SH-SY5Y (cell line): Measurements from ENCODE around the gene C12orf57.

ENCODE experiments used
- GATA2 ChIP-seq: IDR thresholded peaks from 2 replicates; pipeline ENCODE4 v1.6.1; 2011; ENCODE audit warnings: mild to moderate bottlenecking, low read depth, low read length
- GATA3 ChIP-seq: IDR thresholded peaks from 2 replicates; pipeline ENCODE4 v1.6.1; 2011; ENCODE audit warnings: low read depth, mild to moderate bottlenecking, low read length, moderate library complexity

The C12orf57 gene

DNA sequence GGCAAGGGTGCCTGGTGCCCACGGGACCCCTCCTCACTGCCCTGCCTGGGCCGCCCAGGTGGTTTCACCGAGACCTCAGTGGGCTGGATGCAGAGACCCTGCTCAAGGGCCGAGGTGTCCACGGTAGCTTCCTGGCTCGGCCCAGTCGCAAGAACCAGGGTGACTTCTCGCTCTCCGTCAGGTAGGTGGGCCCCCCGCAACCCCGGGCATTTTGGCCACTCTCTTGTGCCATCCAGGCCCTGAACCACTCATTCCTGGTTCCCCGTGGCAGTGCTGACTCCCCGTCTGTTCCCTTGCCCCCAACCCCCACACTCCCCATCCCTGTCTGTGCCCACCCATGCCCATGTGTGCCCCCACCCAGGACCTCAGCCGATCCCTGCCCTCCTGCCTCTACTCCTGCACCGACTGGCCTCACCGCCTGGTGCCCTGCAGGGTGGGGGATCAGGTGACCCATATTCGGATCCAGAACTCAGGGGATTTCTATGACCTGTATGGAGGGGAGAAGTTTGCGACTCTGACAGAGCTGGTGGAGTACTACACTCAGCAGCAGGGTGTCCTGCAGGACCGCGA, 7.8 kb downstream of the C12orf57 start:
- TF ChIP-seq GATA3 (no peak), GATA2 (no peak)

DNA sequence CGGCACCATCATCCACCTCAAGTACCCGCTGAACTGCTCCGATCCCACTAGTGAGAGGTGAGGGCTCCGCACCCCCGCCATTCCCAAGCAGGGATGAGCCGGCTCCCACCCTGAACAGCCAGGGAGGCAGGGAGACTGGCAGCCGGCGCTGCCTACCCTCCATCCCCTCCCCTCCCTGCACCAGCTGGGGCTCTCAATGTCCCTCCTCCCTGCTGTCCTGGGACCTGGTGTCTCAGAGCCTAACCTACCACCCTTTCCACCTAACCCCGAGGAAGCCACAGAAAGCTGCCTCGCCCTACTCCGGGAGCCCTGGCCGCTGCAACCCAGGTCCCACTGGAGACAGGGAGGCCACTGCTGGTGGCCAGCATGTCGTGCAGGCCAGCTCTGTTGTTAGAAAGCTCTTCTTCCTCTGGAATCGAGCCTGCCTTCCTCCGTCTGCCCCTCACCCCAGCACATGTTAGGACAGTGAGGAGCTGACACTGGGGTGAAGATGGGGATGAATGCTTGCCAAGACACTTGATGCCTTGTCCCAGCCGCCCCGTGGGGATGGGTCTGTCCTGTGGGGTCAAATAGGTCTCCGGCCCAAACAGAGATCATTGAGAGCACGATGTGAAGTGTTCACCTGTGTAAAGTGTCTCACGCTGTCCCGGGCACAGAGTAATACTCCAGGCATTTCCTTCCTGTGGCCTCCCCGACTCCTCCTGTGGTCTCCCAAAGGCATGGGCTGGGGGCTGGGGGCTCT, 8.5 kb downstream of the C12orf57 start:
- TF ChIP-seq GATA2 (no peak), GATA3 (no peak)

GRCh38 chr12:6952863-6953441, 9.1 kb downstream of the C12orf57 start:
- TF ChIP-seq GATA3 (no peak), GATA2 (no peak)

- TF ChIP-seq GATA3: no peak
- no peak for TF ChIP-seq GATA2
Measured at GRCh38 chr12:6953442-6954315, 9.9 kb downstream of the C12orf57 start.

DNA sequence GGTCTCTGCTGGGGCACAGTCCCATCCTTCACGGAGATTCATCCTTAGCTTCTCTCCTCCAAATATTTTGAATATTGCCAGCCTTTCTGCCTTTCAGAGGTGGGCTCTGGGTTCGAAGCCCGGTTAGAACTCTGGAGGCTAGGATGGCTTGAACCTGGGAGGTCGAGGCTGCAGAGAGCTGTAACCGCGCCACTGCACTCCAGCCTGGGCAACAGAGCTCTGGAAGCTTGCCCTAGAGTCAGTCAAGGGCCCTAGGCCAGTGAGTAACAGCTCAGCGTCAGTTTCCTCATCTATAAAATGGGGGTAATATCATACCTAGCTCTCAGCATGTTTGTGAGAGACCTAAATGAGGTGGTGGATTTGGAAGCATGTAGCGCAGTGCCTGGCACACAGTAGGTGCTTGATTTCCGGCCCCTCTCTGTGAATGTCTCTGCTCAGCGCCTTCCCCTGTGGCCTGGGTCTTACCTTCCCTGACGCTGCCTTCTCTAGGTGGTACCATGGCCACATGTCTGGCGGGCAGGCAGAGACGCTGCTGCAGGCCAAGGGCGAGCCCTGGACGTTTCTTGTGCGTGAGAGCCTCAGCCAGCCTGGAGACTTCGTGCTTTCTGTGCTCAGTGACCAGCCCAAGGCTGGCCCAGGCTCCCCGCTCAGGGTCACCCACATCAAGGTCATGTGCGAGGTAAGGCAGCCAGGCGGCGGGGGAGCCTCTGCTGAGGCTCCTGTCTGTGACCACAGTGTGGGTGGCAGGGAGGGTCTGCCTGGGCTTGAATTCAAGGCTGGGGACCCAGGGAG, 10.7 kb downstream of the C12orf57 start:
- TF ChIP-seq GATA2: no peak
- TF ChIP-seq GATA3: no peak

DNA sequence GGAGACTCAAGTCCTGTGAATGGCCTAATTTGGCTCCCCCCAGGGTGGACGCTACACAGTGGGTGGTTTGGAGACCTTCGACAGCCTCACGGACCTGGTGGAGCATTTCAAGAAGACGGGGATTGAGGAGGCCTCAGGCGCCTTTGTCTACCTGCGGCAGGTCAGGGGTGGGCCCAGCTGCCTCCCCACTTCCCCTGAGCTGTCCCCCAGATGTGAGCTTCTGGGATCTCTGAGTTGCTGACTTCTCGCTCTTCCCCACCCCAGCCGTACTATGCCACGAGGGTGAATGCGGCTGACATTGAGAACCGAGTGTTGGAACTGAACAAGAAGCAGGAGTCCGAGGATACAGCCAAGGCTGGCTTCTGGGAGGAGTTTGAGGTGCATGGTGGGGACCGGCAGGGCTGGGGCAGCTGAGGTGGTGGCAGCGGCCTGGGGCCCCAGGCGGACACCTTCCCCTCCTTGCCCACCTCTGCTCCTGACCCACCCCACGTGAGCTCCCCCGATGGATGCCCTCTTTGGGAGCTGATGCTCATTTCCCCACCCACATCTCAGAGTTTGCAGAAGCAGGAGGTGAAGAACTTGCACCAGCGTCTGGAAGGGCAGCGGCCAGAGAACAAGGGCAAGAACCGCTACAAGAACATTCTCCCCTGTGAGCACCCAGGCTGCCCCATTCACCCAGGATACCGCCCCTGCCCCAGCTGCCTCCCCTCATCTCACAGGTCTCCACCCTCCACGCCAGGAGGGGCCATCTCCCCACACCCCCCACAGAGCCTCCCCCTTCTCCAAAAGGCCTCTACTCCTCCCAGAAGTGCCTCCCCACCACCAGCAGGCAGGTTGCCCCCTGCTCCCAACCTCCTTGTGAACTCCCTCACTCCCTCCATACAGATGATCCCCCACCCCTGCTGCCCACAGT, 11.5 kb downstream of the C12orf57 start:
- TF ChIP-seq GATA2 (no peak), GATA3 (no peak)

GRCh38 chr12:6956021-6956727, 12.4 kb downstream of the C12orf57 start:
- TF ChIP-seq GATA2 (no peak), GATA3 (no peak)

GRCh38 chr12:6957151-6957701, 13.4 kb downstream of the C12orf57 start:
- no peak for TF ChIP-seq GATA3
- TF ChIP-seq GATA2: no peak

- TF ChIP-seq GATA2 (no peak), GATA3 (no peak)
Measured at GRCh38 chr12:6957741-6958608, 14.2 kb downstream of the C12orf57 start.

GRCh38 chr12:6958609-6959057, 14.8 kb downstream of the C12orf57 start:
- TF ChIP-seq GATA2 (no peak), GATA3 (no peak)
